OCI-LY7 (cell line): ENCODE data around the gene ACACA. TPM values are rescaled to one million over a fixed set of nuclear protein-coding genes. Genes with fewer than 3 reads are reported as not detected.

Source experiments
- BruUV-seq: library from RNA; stranded (reverse); fragments of 400-500 nt; replicated peaks from 2 replicates; lab custom pipeline; 2021; lab: Mats Ljungman, UMichigan
- CTCF ChIA-PET: fragments of 300-600 bp; sonication (Branson Sonifier 250); formaldehyde crosslinking; loops from one replicate; lab custom pipeline; 2022; ENCODE audit warnings: antibody characterized with exemption; ENCODE audit not compliant: unreplicated experiment; lab: Charles Lee
- POLR2A ChIA-PET: fragments of 300-600 bp; sonication (Branson Sonifier 250); formaldehyde crosslinking; loops from one replicate; lab custom pipeline; 2022; ENCODE audit warnings: antibody characterized with exemption; lab: Charles Lee
- DNase-seq: peaks from one replicate; pipeline ENCODE4 v3.0.0-alpha.2; 2015; ENCODE audit warnings: low spot score
- H2AFZ ChIP-seq: fragments of 200-600 bp; sonication (generic), shearing (Covaris generic); 2 replicates; pipeline ENCODE4 v1.6.1; 2014; ENCODE audit warnings: mild to moderate bottlenecking, antibody characterized with exemption, low read length, moderate library complexity
- H3K27ac ChIP-seq: fragments of 200-600 bp; sonication (generic); 2 replicates; pipeline ENCODE4 v1.5.1; 2014; ENCODE audit warnings: mixed run types, low read depth, mild to moderate bottlenecking, moderate library complexity, low read length, inconsistent platforms; ENCODE audit not compliant: poor library complexity, severe bottlenecking
- H3K36me3 ChIP-seq: fragments of 200-600 bp; sonication (generic); 2 replicates; pipeline ENCODE4 v1.6.1; 2014; ENCODE audit warnings: mild to moderate bottlenecking, antibody characterized with exemption, low read length, moderate library complexity, mixed read lengths; ENCODE audit not compliant: insufficient read depth
- H3K4me1 ChIP-seq: fragments of 200-600 bp; sonication (generic); 2 replicates; pipeline ENCODE4 v1.5.1; 2014; ENCODE audit warnings: mild to moderate bottlenecking, low read length; ENCODE audit not compliant: insufficient read depth, poor library complexity, severe bottlenecking
- H3K4me2 ChIP-seq: fragments of 200-600 bp; sonication (generic); 2 replicates; pipeline ENCODE4 v1.6.1; 2014; ENCODE audit warnings: mild to moderate bottlenecking, low read length
- H3K4me3 ChIP-seq: fragments of 200-600 bp; sonication (generic); 2 replicates; pipeline ENCODE4 v1.5.1; 2014; ENCODE audit warnings: mild to moderate bottlenecking, low read depth, low read length; ENCODE audit not compliant: poor library complexity, severe bottlenecking
- H3K79me2 ChIP-seq: fragments of 200-600 bp; sonication (generic); 2 replicates; pipeline ENCODE4 v1.6.1; 2016; ENCODE audit warnings: low read depth, mild to moderate bottlenecking, low read length, moderate library complexity, mixed read lengths; ENCODE audit not compliant: insufficient read depth
- H3K9me2 ChIP-seq: fragments of 200-600 bp; sonication (generic); 2 replicates; pipeline ENCODE4 v1.6.1; 2016; ENCODE audit warnings: mild to moderate bottlenecking, low read length, mixed read lengths; ENCODE audit not compliant: insufficient read depth
- H3K9me3 ChIP-seq: fragments of 200-600 bp; sonication (generic); 2 replicates; pipeline ENCODE4 v1.6.1; 2014; ENCODE audit warnings: mild to moderate bottlenecking, mixed run types, low read length, mixed read lengths
- H4K20me1 ChIP-seq: fragments of 200-600 bp; sonication (generic); 2 replicates; pipeline ENCODE4 v1.6.1; 2014; ENCODE audit warnings: mild to moderate bottlenecking, antibody characterized with exemption, low read length, moderate library complexity, mixed read lengths; ENCODE audit not compliant: insufficient read depth
- EZH2phosphoT487 ChIP-seq: fragments of 200-600 bp; sonication (generic); IDR thresholded peaks from 2 replicates; pipeline ENCODE4 v1.6.1; 2018; ENCODE audit warnings: low read depth, borderline replicate concordance, mild to moderate bottlenecking, mixed run types, antibody characterized with exemption, low read length, moderate library complexity, mixed read lengths
- intact Hi-C: fragments of 100-400 bp; cut with micrococcal nuclease; formaldehyde crosslinking; loops from one replicate; pipeline ENCODE4 v1.10.0; 2022; ENCODE audit not compliant: unreplicated experiment
- total RNA-seq, 2 experiments: library from RNA; depleted of rRNA in 1 of 2; stranded (reverse); fragments of >200 nt in 1 of 2; shearing (Covaris generic) in 1 of 2; gene quantifications; 2 replicates each; pipeline ENCODE4 v1.2.3, GENCODE V29; 2014 to 2022
- TF ChIP-seq, protein P1 (sequence below): fragments of 200-600 bp; sonication (generic); conservative IDR thresholded peaks from 2 replicates; pipeline ENCODE4 v1.5.1; 2014; ENCODE audit warnings: mild to moderate bottlenecking, antibody characterized with exemption, low read length, moderate library complexity, mixed read lengths

ACACA gene
- total RNA-seq, 2 experiments from 2014 or later, result 32.1 to 98.3 TPM

DNA sequence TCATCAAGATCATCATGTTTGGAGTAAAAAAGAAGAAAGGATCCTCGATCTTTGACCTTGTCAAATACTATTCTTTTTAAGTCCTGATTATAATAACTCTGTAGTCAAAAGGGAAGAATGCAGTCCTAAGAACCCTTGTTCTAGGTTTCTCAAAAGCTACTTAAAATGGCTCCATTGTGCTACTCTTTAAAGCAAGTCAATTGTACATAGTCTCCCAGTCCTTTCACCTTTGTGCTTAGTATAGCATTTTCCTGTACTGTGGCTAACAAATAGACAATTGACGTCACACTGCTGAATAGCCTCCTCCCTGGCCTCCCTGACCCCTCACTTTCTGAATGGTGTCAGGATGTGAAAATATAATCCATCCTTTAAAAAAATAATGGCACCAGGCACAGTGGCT lies 285.0 kb downstream of the ACACA start:
- Histone ChIP-seq H3K4me1 (no peaks in the 10 kb centered on the region), H3K9me2 (no peaks in the 10 kb centered on the region), H3K4me3 (no peak overlapping the region), H4K20me1 (no peaks in the 10 kb centered on the region), H2AFZ (no peak overlapping the region), H3K36me3 (peaks cover 74% of the 10 kb centered on the region), H3K27ac (no peak overlapping the region), H3K9me3 (no peaks in the 10 kb centered on the region), H3K79me2 (no peaks in the 10 kb centered on the region), H3K4me2 (no peak overlapping the region)
- no peak for TF ChIP-seq EZH2phosphoT487
- TF ChIP-seq, protein P1, sequence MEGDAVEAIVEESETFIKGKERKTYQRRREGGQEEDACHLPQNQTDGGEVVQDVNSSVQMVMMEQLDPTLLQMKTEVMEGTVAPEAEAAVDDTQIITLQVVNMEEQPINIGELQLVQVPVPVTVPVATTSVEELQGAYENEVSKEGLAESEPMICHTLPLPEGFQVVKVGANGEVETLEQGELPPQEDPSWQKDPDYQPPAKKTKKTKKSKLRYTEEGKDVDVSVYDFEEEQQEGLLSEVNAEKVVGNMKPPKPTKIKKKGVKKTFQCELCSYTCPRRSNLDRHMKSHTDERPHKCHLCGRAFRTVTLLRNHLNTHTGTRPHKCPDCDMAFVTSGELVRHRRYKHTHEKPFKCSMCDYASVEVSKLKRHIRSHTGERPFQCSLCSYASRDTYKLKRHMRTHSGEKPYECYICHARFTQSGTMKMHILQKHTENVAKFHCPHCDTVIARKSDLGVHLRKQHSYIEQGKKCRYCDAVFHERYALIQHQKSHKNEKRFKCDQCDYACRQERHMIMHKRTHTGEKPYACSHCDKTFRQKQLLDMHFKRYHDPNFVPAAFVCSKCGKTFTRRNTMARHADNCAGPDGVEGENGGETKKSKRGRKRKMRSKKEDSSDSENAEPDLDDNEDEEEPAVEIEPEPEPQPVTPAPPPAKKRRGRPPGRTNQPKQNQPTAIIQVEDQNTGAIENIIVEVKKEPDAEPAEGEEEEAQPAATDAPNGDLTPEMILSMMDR, result no peak
- no TSS peak for BruUV-seq
- DNase-seq, result no peak
- CTCF ChIA-PET, result no interaction called here
- intact Hi-C loops, result no loop called here
- POLR2A ChIA-PET, result no interaction called here

DNA sequence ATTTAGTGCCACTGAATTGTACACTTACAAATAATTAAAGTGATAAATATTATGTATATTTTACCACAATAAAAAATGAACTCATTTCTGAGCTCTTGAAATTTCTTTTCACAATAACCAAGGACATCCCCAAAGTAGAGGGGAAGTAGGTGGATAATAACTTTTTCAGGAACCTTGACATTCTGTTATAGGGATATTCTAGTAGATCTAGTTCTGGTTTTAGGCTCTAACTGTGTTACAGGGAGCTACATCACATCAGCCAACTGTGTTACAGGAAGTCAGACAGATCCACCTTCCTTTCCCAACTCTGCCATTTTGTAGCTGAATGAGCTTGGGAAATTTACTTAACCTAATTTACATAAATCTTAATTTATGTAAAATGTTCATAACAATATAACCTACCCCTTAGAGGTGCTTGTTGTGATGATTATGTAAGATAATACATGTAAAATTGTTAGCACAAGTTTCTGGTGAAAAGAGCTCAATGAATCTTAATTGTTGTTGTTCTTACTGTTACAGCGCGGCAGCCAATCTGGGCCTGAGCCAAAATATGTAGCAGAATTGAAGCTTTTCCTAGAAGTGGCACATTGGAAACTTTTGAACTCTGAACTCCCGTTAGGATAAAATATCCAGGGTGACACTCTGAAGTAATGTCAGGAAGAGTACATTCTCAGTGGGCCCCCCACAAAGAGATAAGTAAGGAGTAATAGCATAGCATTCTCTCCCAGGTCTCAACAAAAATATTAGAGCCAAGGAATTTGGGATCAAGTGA lies 288.1 kb downstream of the ACACA start:
- CTCF ChIA-PET, result no interaction called here

More for the DNA sequence above, 288.1 kb downstream of the ACACA start:
- Histone ChIP-seq H2AFZ (no peak overlapping the region), H3K9me3 (no peaks in the 10 kb centered on the region), H3K27ac (no peak overlapping the region), H3K4me3 (no peak overlapping the region), H3K36me3 (peaks cover 45% of the 10 kb centered on the region), H4K20me1 (no peaks in the 10 kb centered on the region), H3K4me1 (no peaks in the 10 kb centered on the region), H3K4me2 (no peak overlapping the region), H3K79me2 (no peaks in the 10 kb centered on the region), H3K9me2 (no peaks in the 10 kb centered on the region)
- no TSS peak for BruUV-seq
- POLR2A ChIA-PET, result interaction anchor here (1.0 kb wide), 1 partner anchor 48 kb away, joined by 3 read pairs; no protein-coding TSS in a partner anchor
- intact Hi-C loops, result no loop called here
- DNase-seq, result no peak
- no peak for TF ChIP-seq EZH2phosphoT487
- TF ChIP-seq, protein P1, result no peak
